ENCODE results near the gene PIGU.

PIGU gene

GRCh38 chr20:34547844-34548613, 128.9 kb downstream of the PIGU start:
- no peaks in the 10 kb centered on the region for H3K36me3 Mint-ChIP-seq
- H3K4me3 Mint-ChIP-seq = no peak overlapping the region
- no peaks in the 10 kb centered on the region for H3K9me3 Mint-ChIP-seq
- no peak overlapping the region for H3K27ac Mint-ChIP-seq
- no peaks in the 10 kb centered on the region for H3K27me3 Mint-ChIP-seq
- peaks cover 11% of the 10 kb centered on the region for H3K4me1 Mint-ChIP-seq

DNA sequence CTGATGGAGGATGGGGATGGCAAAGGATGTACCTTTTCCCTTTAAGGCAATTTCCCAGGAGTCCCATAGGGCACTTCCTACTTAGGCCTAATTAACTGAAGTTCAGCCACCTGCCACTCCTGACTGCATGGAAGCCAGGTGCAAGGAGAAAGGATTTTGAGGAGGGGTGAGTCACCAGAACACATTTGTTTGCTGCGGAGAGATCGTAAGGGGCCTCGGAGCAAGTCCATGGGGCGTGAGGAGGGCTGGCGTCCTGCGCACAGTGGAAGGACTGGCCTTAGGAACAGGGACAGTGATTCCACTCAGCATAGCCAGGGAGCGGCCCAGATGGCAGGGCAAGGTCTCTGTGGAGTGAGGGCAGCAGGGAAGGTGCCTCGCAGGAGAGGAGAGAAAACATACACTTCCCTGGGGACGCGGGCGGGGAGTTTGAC, 130.1 kb downstream of the PIGU start:
- no peaks in the 10 kb centered on the region for H3K36me3 Mint-ChIP-seq
- H3K4me1 Mint-ChIP-seq = peaks cover 11% of the 10 kb centered on the region
- no peaks in the 10 kb centered on the region for H3K9me3 Mint-ChIP-seq
- H3K27me3 Mint-ChIP-seq = no peaks in the 10 kb centered on the region
- no peak overlapping the region for H3K27ac Mint-ChIP-seq
- H3K4me3 Mint-ChIP-seq = no peak overlapping the region

DNA sequence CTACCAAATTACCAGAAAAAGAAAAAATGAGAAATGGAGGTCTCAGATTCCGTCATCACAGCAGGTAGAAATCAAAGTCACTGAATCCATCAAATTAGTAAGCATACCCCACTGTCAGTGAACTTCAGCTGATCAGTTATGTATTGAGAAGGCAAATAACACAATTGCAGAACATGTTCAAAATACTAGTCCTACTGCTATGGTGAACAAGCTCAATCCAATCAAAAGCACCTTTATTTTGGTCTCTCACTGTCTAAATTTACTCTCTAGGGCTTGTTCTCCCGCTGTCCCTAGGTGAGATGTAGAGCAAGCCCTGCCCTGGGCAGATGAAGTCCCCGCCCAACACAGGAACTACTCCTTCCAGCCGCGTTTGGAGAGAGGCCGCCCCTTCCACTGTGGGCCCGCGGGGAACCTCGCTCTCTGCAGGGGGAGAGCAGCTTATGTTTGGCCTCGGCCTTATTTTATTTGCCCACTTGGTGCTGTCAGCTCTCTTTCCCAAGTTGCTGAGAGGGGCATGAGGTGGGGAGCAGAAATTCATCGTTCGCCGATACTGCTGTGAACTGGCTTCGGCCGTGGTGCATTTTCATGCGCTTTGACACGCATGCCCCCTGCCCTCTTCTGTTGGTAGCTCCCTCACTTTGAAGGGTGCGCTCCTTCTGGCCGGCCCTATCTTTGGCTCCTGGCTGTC, 132.6 kb downstream of the PIGU start:
- Mint-ChIP-seq H3K4me3 (peak overlapping the region; percentile 45), H3K9me3 (no peaks in the 10 kb centered on the region), H3K27ac (no peak overlapping the region), H3K4me1 (peaks cover 26% of the 10 kb centered on the region), H3K36me3 (no peaks in the 10 kb centered on the region), H3K27me3 (no peaks in the 10 kb centered on the region)

DNA sequence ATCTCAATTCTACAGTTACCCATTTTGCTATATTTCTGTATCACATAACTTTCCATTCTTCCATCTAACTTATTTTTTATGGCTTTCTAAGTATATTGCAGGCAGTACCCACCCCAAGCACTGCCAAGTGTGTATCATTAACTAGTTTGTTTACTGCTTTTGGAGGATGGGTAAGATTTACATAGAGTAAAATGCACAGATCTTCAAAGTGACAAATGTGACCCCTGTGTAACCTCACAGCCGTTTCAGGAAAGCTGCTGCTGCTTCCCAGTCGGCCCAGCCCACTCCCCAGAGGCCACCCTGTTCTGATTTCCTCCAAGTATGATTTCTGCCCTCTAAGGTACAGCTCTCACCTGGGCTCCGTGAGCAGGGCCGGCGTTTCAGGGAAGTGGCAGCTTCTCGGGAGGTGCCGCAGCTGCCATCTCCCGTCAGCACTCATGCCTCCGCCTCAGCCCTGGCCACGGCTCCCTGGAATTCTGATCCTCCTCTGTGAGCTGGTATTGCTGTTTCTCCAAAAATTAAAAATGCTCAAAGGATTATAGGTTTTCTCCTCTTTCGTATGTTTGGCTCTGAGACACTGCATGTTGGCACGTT, 133.3 kb downstream of the PIGU start:
- H3K4me3 Mint-ChIP-seq = no peak overlapping the region
- H3K4me1 Mint-ChIP-seq = peaks cover 28% of the 10 kb centered on the region
- H3K36me3 Mint-ChIP-seq = no peaks in the 10 kb centered on the region
- no peaks in the 10 kb centered on the region for H3K9me3 Mint-ChIP-seq
- no peak overlapping the region for H3K27ac Mint-ChIP-seq
- H3K27me3 Mint-ChIP-seq = no peaks in the 10 kb centered on the region

- H3K4me3 Mint-ChIP-seq = no peak overlapping the region
- no peaks in the 10 kb centered on the region for H3K27me3 Mint-ChIP-seq
- H3K36me3 Mint-ChIP-seq = no peaks in the 10 kb centered on the region
- no peaks in the 10 kb centered on the region for H3K9me3 Mint-ChIP-seq
- no peak overlapping the region for H3K27ac Mint-ChIP-seq
- H3K4me1 Mint-ChIP-seq = peaks cover 31% of the 10 kb centered on the region
Observed at GRCh38 chr20:34542439-34542838, 134.5 kb downstream of the PIGU start.

GRCh38 chr20:34541917-34542316, 135.0 kb downstream of the PIGU start:
- H3K27me3 Mint-ChIP-seq = no peaks in the 10 kb centered on the region
- H3K36me3 Mint-ChIP-seq = peaks cover 3% of the 10 kb centered on the region
- H3K27ac Mint-ChIP-seq = no peak overlapping the region
- H3K4me3 Mint-ChIP-seq = no peak overlapping the region
- no peaks in the 10 kb centered on the region for H3K9me3 Mint-ChIP-seq
- peaks cover 31% of the 10 kb centered on the region for H3K4me1 Mint-ChIP-seq

DNA sequence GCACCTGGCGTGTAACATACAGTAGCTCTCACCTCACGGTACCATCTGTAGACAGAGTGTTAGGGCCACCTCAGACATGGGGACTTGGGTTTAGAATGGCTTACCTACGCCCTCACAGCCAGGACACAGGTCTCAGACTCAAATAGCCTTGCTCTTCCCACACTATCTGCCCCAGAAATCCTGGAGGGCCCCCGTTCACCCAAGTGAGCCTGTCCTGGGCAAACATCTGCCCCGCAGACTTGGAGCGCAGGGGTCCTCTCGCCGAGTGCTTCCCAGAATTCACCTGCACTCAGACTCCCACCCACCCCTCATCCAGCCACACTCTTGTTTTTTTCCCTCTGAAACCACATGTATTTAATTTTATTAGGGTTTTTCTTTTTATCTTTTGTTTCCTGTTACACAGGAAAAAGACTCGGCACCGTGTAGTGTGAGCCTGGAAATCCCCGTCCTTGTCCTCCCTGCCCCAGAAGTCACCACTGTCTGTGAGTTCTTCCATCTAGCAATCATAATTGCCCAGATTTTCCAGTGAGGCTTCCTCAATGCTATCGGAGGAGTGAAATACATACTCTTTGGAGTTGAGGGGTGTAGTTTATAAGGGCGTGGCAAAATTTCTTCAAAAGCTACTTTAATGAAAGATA, 135.5 kb downstream of the PIGU start:
- Mint-ChIP-seq H3K4me1 (peaks cover 31% of the 10 kb centered on the region), H3K4me3 (no peak overlapping the region), H3K9me3 (no peaks in the 10 kb centered on the region), H3K27ac (peak overlapping the region; percentile 79), H3K36me3 (peaks cover 3% of the 10 kb centered on the region), H3K27me3 (no peaks in the 10 kb centered on the region)

GRCh38 chr20:34540596-34541263, 136.2 kb downstream of the PIGU start:
- H3K9me3 Mint-ChIP-seq = no peaks in the 10 kb centered on the region
- H3K36me3 Mint-ChIP-seq = peaks cover 3% of the 10 kb centered on the region
- H3K27me3 Mint-ChIP-seq = no peaks in the 10 kb centered on the region
- peaks cover 31% of the 10 kb centered on the region for H3K4me1 Mint-ChIP-seq
- no peak overlapping the region for H3K4me3 Mint-ChIP-seq
- H3K27ac Mint-ChIP-seq = peak overlapping the region; percentile 79

DNA sequence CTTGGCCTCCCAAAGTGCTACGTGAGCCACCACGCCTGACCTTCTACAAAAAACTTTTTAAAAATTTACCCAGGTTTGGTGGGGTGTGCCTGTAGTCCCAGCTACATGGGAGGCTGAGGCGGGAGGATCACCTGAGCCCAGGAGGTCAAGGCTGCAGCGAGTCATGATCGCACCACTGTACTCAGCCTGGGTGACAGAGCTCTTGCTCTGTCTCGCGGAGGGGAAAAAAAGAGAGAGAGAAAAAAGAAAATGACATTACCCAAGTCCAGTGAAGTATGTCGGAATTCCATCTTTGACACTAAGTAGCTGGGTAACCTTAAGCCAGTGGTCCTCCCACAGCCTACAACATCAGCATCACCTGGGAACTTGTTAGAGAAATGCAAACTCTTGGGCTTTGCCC, 137.1 kb downstream of the PIGU start:
- H3K27ac Mint-ChIP-seq = no peak overlapping the region
- no peaks in the 10 kb centered on the region for H3K9me3 Mint-ChIP-seq
- no peak overlapping the region for H3K4me3 Mint-ChIP-seq
- peaks cover 9% of the 10 kb centered on the region for H3K36me3 Mint-ChIP-seq
- no peaks in the 10 kb centered on the region for H3K27me3 Mint-ChIP-seq
- H3K4me1 Mint-ChIP-seq = peaks cover 29% of the 10 kb centered on the region

DNA sequence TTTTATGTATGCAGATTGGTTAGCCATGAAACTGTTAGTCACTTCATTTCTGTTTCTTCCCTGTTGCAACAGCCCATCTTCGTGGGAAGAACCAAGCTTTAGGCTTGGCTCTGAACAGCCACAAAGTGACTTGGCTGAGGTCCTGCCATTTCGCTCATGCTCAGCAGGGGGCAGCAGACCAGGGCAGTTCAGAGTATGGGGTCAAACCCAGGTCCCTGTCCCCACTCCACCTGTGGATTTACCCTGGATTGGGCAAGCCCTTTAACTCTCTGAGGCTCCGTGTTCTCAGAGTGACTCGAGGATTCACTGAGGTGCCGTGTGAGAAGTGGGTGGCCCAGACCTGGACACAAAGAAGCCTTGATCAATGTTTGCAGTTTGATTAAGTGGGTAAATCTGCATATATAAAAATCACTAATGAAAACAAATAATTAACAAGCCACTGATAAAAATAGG, 138.2 kb downstream of the PIGU start:
- Mint-ChIP-seq H3K27ac (no peak overlapping the region), H3K36me3 (peaks cover 9% of the 10 kb centered on the region), H3K4me3 (no peak overlapping the region), H3K4me1 (peaks cover 20% of the 10 kb centered on the region), H3K27me3 (no peaks in the 10 kb centered on the region), H3K9me3 (no peaks in the 10 kb centered on the region)

- Mint-ChIP-seq H3K9me3 (no peaks in the 10 kb centered on the region), H3K36me3 (peaks cover 9% of the 10 kb centered on the region), H3K4me1 (peaks cover 20% of the 10 kb centered on the region), H3K27me3 (no peaks in the 10 kb centered on the region), H3K27ac (no peak overlapping the region), H3K4me3 (no peak overlapping the region)
Observed at GRCh38 chr20:34537651-34538050, 139.2 kb downstream of the PIGU start.

DNA sequence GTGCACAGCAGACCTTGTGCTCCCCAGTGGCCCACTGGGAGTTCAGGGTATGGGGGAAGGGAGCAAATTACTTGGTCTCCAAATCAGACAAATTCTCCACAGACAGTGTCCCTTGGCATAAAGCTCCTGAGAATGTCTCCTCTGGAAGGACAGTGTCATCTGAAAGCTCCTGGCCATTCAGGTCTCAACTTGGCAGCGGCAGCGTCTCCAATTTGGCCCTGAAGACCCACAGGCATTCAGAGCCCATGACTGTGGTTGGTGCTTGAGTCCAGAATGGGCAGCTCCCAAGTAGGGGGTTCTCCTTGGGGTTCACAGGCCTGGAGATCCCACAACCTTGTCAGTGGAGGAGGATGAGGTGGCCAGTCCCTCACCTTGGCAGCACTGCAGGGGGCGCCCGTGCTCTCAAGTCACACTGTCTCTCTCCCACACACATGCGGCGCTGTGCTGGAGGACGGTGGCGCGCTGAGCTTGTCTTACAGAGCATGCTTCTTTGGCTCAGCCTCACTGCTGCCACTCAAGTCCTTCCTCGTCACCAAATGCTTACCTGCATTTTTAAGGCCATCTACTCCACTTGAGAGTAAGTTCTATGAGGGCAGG, 140.0 kb downstream of the PIGU start:
- peaks cover 9% of the 10 kb centered on the region for H3K36me3 Mint-ChIP-seq
- H3K4me1 Mint-ChIP-seq = peaks cover 20% of the 10 kb centered on the region
- H3K9me3 Mint-ChIP-seq = no peaks in the 10 kb centered on the region
- no peak overlapping the region for H3K4me3 Mint-ChIP-seq
- H3K27me3 Mint-ChIP-seq = no peaks in the 10 kb centered on the region
- H3K27ac Mint-ChIP-seq = no peak overlapping the region

DNA sequence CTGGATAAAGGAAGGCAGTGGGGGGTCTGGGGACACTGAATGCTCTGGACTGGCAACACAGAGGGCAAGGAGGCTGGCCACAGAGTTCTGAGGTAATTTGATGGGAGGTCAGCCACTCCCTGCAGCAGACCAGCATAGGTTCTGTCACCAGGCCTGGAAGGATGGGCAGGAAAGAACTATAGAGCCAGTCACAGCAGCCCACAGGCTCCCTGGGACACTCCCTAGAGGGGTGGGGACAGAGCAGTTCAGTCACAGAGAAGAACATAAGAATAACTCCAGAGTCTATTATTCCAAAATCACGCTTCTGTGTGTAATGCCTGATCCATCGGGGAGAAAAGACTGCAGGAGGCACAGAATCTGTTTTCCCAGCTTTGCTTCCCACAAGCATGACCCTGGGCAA, 141.0 kb downstream of the PIGU start:
- Mint-ChIP-seq H3K9me3 (no peaks in the 10 kb centered on the region), H3K27ac (no peak overlapping the region), H3K27me3 (no peaks in the 10 kb centered on the region), H3K36me3 (peaks cover 9% of the 10 kb centered on the region), H3K4me1 (peaks cover 15% of the 10 kb centered on the region), H3K4me3 (no peak overlapping the region)

- Mint-ChIP-seq H3K4me3 (no peak overlapping the region), H3K27ac (no peak overlapping the region), H3K4me1 (peaks cover 10% of the 10 kb centered on the region), H3K9me3 (no peaks in the 10 kb centered on the region), H3K27me3 (no peaks in the 10 kb centered on the region), H3K36me3 (peaks cover 9% of the 10 kb centered on the region)
Observed at GRCh38 chr20:34535301-34535840, 141.5 kb downstream of the PIGU start.
